OCI-LY3 (cell line): ENCODE results near the gene APELA.
"Not testable (repeated sequence)": the region's sequence is repeated elsewhere in the genome, so short reads cannot be mapped to it uniquely, and the experiment has no call there.

Experiments
- H2AFZ ChIP-seq: fragments of 200-600, 300-600 bp; shearing (Covaris generic); 2 replicates; pipeline ENCODE4 v1.6.0; 2014; ENCODE audit warnings: antibody characterized with exemption, low read depth, low read length
- H3K27ac ChIP-seq: fragments of 200-600, 300-600 bp; sonication (generic); 2 replicates; pipeline ENCODE4 v1.5.1; 2014; ENCODE audit warnings: mild to moderate bottlenecking, low read length, moderate library complexity, mixed read lengths
- H3K27me3 ChIP-seq: fragments of 200-600, 300-600 bp; sonication (generic); 2 replicates; pipeline ENCODE4 v1.6.1; 2014; ENCODE audit warnings: low read depth, low read length, mixed read lengths
- H3K36me3 ChIP-seq: fragments of 200-600, 300-600 bp; sonication (generic); replicated peaks from 2 replicates; pipeline ENCODE3; 2014; ENCODE audit warnings: low read depth, low read length, mixed read lengths
- H3K4me1 ChIP-seq: fragments of 300-600, 200-600 bp; sonication (generic); 2 replicates; pipeline ENCODE4 v1.6.1; 2014; ENCODE audit warnings: low read length, mixed read lengths
- H3K4me2 ChIP-seq: fragments of 200-600, 300-600 bp; sonication (generic); 2 replicates; pipeline ENCODE4 v1.6.1; 2014; ENCODE audit warnings: low read length, mixed read lengths
- H3K4me3 ChIP-seq: fragments of 300-600, 200-600 bp; sonication (generic); 2 replicates; pipeline ENCODE4 v1.5.1; 2014; ENCODE audit warnings: antibody characterized with exemption, mild to moderate bottlenecking, low read length, moderate library complexity
- H3K79me2 ChIP-seq: fragments of 300-600, 200-600 bp; shearing (Covaris generic); 2 replicates; pipeline ENCODE4 v1.6.1; 2014; ENCODE audit warnings: mild to moderate bottlenecking, low read length, mixed read lengths
- H3K9ac ChIP-seq: fragments of 300-600, 200-600 bp; shearing (Covaris generic); 2 replicates; pipeline ENCODE4 v1.6.0; 2014; ENCODE audit warnings: mild to moderate bottlenecking, low read length, moderate library complexity
- H3K9me3 ChIP-seq: fragments of 200-600, 300-600 bp; shearing (Covaris generic); 2 replicates; pipeline ENCODE4 v1.6.1; 2014; ENCODE audit warnings: low read length, mixed read lengths; ENCODE audit not compliant: insufficient read depth
- H4K20me1 ChIP-seq: fragments of 200-600, 300-600 bp; sonication (generic); 2 replicates; pipeline ENCODE4 v1.6.1; 2016; ENCODE audit warnings: low read length, mixed read lengths; ENCODE audit not compliant: insufficient read depth
- EZH2phosphoT487 ChIP-seq: fragments of 200-600 bp; shearing (Covaris generic); IDR thresholded peaks from 2 replicates; pipeline ENCODE4 v1.6.1; 2018; ENCODE audit warnings: antibody characterized with exemption, mixed run types, low read depth
- TF ChIP-seq, protein P1 (sequence below): fragments of 200-600, 300-600 bp; sonication (generic); IDR thresholded peaks from 2 replicates; pipeline ENCODE4 v1.5.1; 2014; ENCODE audit warnings: antibody characterized with exemption, low read length, low read depth

Gene APELA

GRCh38 chr4:164931551-164932324 is 54.8 kb downstream of the APELA start:
- H3K27ac ChIP-seq = no peak overlapping the region
- H3K4me2 ChIP-seq = no peak overlapping the region
- H3K4me3 ChIP-seq = no peak overlapping the region
- TF ChIP-seq EZH2phosphoT487 = no peak
- TF ChIP-seq, protein P1, sequence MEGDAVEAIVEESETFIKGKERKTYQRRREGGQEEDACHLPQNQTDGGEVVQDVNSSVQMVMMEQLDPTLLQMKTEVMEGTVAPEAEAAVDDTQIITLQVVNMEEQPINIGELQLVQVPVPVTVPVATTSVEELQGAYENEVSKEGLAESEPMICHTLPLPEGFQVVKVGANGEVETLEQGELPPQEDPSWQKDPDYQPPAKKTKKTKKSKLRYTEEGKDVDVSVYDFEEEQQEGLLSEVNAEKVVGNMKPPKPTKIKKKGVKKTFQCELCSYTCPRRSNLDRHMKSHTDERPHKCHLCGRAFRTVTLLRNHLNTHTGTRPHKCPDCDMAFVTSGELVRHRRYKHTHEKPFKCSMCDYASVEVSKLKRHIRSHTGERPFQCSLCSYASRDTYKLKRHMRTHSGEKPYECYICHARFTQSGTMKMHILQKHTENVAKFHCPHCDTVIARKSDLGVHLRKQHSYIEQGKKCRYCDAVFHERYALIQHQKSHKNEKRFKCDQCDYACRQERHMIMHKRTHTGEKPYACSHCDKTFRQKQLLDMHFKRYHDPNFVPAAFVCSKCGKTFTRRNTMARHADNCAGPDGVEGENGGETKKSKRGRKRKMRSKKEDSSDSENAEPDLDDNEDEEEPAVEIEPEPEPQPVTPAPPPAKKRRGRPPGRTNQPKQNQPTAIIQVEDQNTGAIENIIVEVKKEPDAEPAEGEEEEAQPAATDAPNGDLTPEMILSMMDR = no peak
- no peaks in the 10 kb centered on the region for H3K27me3 ChIP-seq
- H2AFZ ChIP-seq = no peak overlapping the region
- H3K9ac ChIP-seq = no peak overlapping the region
- H3K79me2 ChIP-seq = no peaks in the 10 kb centered on the region
- H3K4me1 ChIP-seq = peaks cover 16% of the 10 kb centered on the region
- H3K9me3 ChIP-seq = no peaks in the 10 kb centered on the region
- no peaks in the 10 kb centered on the region for H4K20me1 ChIP-seq
- no peaks in the 10 kb centered on the region for H3K36me3 ChIP-seq

GRCh38 chr4:164933244-164933643 is 56.3 kb downstream of the APELA start:
- Histone ChIP-seq H3K27me3 (no peaks in the 10 kb centered on the region), H3K79me2 (no peaks in the 10 kb centered on the region), H4K20me1 (no peaks in the 10 kb centered on the region), H3K4me1 (peaks cover 27% of the 10 kb centered on the region), H2AFZ (no peak overlapping the region), H3K36me3 (no peaks in the 10 kb centered on the region), H3K4me3 (no peak overlapping the region), H3K9ac (no peak overlapping the region), H3K4me2 (no peak overlapping the region), H3K9me3 (no peaks in the 10 kb centered on the region), H3K27ac (no peak overlapping the region)
- TF ChIP-seq, protein P1 = no peak
- no peak for TF ChIP-seq EZH2phosphoT487

- H3K9ac ChIP-seq = peak overlapping the region; percentile 25; the same call in 1 of the 2 replicates
- no peaks in the 10 kb centered on the region for H3K79me2 ChIP-seq
- peak overlapping the region; percentile 93 for H2AFZ ChIP-seq
- H3K36me3 ChIP-seq = no peaks in the 10 kb centered on the region
- peak overlapping the region; percentile 69 for H3K27ac ChIP-seq
- no peaks in the 10 kb centered on the region for H4K20me1 ChIP-seq
- peak overlapping the region; percentile 18; the same call in 1 of the 2 replicates for H3K4me3 ChIP-seq
- H3K27me3 ChIP-seq = no peaks in the 10 kb centered on the region
- H3K4me1 ChIP-seq = peaks cover 27% of the 10 kb centered on the region
- TF ChIP-seq, protein P1 = peak; percentile 46
- TF ChIP-seq EZH2phosphoT487 = no peak
- peak overlapping the region; percentile 49 for H3K4me2 ChIP-seq
- H3K9me3 ChIP-seq = no peaks in the 10 kb centered on the region
These were observed 58.4 kb downstream of the APELA start for GRCh38 chr4:164935363-164935762.

GRCh38 chr4:164935865-164936606 is 59.1 kb downstream of the APELA start:
- H3K4me3 ChIP-seq = peak overlapping the region; percentile 18; the same call in 1 of the 2 replicates
- not testable (repeated sequence) for H4K20me1 ChIP-seq, H3K9me3 ChIP-seq, H3K27me3 ChIP-seq, H3K79me2 ChIP-seq, H3K36me3 ChIP-seq
- peak overlapping the region; percentile 93 for H2AFZ ChIP-seq
- H3K27ac ChIP-seq = peak overlapping the region; percentile 69
- peaks cover 27% of the 10 kb centered on the region for H3K4me1 ChIP-seq
- peak overlapping the region; percentile 25; the same call in 1 of the 2 replicates for H3K9ac ChIP-seq
- H3K4me2 ChIP-seq = peak overlapping the region; percentile 49
